COR-L47 (cell line): ENCODE data around the gene CKM.
"Not testable (repeated sequence)": the region's sequence is repeated elsewhere in the genome, so short reads cannot be mapped to it uniquely, and the experiment has no call there.

Source experiments
- DNase-seq: peaks from one replicate; lab custom pipeline; 2025; lab: John Stamatoyannopoulos, UW

Gene CKM

DNA sequence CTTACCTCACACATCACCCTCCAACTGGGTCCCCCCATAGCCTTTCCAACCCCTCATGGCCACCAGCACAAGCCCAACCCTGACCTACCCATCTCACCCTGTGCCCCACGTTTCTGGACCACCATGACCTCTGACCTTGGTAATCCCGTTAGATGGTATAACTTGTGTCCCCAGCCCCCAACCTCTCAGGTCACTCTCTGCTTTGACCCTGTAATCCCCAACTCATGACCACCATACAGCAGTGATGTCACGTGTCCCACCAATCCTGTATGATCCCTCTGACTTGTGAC lies 26.4 kb upstream of the CKM start:
- no peak for DNase-seq

GRCh38 chr19:45348367-45349125 lies 25.9 kb upstream of the CKM start:
- DNase-seq, result no peak

DNA sequence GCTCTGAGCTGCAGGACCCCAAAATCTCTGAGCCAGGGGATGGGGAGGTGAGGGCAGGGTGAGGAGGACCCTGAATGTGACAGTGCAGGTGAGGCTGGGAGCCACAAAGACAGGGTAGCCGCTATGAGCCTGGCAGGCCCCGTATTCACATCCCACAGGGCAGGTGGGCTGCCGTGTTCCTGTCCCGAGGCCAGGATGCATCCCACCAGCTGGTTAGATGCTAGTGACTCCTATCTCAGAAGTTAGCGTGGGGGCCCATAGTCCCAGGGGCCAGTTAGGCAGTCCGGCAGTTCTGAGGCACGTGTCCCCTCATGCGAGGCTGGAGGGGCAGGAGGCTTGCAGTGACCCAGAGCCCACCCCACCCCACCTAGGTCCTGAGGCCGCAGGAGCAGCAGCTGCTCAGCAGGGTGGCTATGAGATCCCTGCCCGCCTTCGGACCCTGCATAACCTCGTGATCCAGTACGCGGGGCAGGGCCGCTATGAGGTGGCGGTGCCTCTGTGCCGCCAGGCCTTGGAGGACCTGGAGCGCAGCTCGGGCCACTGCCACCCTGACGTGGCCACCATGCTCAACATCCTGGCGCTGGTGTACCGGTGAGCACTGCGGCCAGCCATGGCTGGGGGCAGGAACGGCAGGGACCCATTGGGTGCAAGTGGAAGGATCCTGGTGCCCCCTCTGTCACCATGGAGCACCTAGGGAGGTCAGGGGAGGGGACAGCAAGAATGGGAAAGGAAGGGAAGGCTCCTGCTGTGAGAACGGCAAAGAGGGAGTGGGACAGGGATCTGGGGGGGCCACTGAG lies 25.1 kb upstream of the CKM start:
- DNase-seq, result no peak

GRCh38 chr19:45346449-45346848 lies 23.8 kb upstream of the CKM start:
- no peak for DNase-seq

GRCh38 chr19:45345506-45345860 lies 22.8 kb upstream of the CKM start:
- DNase-seq, result no peak

GRCh38 chr19:45344621-45345505 lies 22.2 kb upstream of the CKM start:
- DNase-seq, result no peak

- no peak for DNase-seq
Measured at GRCh38 chr19:45342911-45343310, 20.2 kb upstream of the CKM start.

GRCh38 chr19:45340899-45341453 lies 18.3 kb upstream of the CKM start:
- no peak for DNase-seq

- DNase-seq, result peak; percentile 18
Measured at GRCh38 chr19:45340232-45340898, 17.7 kb upstream of the CKM start, which contains the start of gene KLC3. Gene KLC3 (plus strand): TSS chr19:45340750. CDS start chr19:45345542, 4,792 bp downstream.

DNA sequence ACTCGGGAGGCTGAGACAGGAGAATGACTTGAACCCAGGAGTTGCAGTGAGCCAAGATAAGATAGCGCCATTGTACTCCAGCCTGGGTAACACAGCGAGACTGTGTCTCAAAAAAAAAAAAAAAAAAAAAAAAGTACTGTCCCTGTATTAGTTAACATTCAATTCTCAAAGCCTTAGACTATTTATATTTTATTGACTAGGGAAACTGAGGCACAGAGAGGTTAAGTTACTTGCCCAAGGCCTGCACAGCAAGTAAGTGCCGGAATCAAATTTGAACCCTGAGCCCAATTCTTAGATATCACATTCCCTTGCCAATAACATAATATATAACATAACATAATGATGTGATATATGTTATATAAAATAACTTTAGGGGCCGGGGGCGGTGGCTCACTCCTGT lies 17.0 kb upstream of the CKM start:
- no peak for DNase-seq

- no peak for DNase-seq
Measured at GRCh38 chr19:45336696-45337251, 14.1 kb upstream of the CKM start.

DNA sequence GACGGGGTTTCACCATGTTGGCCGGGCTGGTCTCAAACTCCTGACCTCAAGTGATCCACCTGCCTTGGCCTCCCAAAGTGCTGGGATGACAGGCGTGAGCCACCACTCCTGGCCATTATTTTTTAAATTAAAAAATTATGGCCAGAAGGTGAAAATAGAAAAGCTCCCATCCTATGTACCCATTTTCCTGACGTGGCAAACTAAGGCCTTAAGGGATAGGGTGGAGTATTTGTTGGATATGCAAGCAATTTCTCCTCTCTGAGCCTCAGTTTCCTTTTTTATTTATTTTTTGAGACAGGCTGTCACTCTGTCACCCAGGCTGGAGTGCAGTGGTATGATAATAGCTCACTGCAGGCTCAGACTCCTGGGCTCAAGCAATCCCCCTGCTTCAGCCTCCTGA lies 12.2 kb upstream of the CKM start:
- not testable (repeated sequence) for DNase-seq

GRCh38 chr19:45333609-45334303 lies 11.1 kb upstream of the CKM start:
- no peak for DNase-seq

DNA sequence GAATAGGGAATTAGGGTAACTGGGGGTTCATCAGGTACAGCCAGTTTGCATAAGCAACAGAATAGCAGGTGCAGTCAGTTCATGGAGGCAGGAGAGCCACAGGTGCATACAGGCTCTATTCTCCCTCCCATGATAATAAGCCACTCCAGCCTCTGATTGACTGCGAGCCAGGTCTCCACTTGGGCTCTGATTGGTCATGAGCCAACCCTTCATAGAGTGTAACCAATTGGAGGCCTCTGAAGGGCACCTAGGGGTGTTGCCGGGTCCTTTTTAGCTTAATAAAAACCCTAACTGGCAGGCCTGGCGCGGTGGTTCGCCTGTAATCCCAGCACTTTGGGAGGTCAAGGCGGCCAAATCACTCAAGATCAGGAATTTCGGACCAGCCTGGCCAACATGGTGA lies 8.7 kb upstream of the CKM start:
- DNase-seq, result no peak

GRCh38 chr19:45327404-45328143 lies 4.9 kb upstream of the CKM start:
- DNase-seq, result no peak

GRCh38 chr19:45324349-45324907 lies 1.8 kb upstream of the CKM start:
- no peak for DNase-seq

DNA sequence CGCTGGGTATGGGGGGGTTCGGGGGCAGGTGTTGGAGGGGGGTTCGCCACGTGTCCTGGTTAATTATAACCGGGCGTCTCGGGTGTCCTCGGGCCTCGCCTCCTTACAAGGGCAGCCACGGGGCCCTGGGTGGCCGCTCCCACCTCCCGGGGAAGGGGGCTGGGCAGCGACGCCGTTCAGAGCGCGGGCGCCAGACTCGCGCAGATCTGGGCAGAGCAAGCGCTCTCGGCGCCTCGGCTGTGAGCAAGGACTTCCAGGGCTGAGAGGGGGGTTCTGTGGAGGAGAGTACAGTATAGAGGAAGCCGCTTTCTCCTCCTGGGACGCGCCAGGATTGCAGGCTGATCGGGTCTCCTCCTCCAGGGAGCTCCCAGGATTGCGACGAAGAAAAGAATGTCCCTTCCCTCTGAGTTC lies 1.0 kb upstream of the CKM start:
- no peak for DNase-seq

- DNase-seq, result peak; percentile 92
Measured at GRCh38 chr19:45322311-45322710, 364 bp downstream of the CKM start.

GRCh38 chr19:45321848-45322247 lies 827 bp downstream of the CKM start:
- DNase-seq, result no peak
